Pancreas (tissue), 10 donors: ENCODE data around the gene BCL3. TPM values are rescaled to one million over a fixed set of nuclear protein-coding genes. Genes with fewer than 3 reads are reported as not detected.
A peak's percentile ranks its signal among the peaks of the same experiment; 100 is the strongest.
"Not testable (repeated sequence)": the region's sequence is repeated elsewhere in the genome, so short reads cannot be mapped to it uniquely, and the experiment has no call there.

Experiments
- ATAC-seq, 4 donors: fragments of 200-7000 bp; cut with Tn5 transposase; one replicate each; pipeline versions ENCODE4 v1.8.0 to v1.9.1; 2020; ENCODE audit warnings: mild to moderate bottlenecking in 4 of 4, moderate library complexity in 4 of 4
- DNase-seq, 6 donors: peaks; one replicate each; pipeline ENCODE4 v3.0.0-alpha.2; 2020
- FAIRE-seq: peaks from 2 replicates; lab custom pipeline; 2012; peaks lifted over from hg19 to GRCh38; lab: Jason Lieb, UNC
- H3K27ac ChIP-seq, 4 donors: fragments of 200-600 bp; sonication (generic); 1 replicate in 3 of 4; 2 replicates in 1 of 4; pipeline versions ENCODE4 v1.5.0 to v1.8.0; 2020
- H3K27me3 ChIP-seq, 4 donors: fragments of 200-600 bp; one replicate each; pipeline ENCODE4 v1.8.0; 2021
- H3K36me3 ChIP-seq, 3 donors: fragments of 200-600 bp; sonication (generic) in 1 of 3; one replicate each; pipeline versions ENCODE4 v1.5.0 to v1.8.0; 2020 to 2021
- H3K4me1 ChIP-seq, 3 donors: fragments of 200-600 bp; one replicate each; pipeline ENCODE4 v1.8.0; 2021
- H3K4me3 ChIP-seq, 4 donors: fragments of 200-600 bp; sonication (generic) in 2 of 4; one replicate each; pipeline versions ENCODE4 v1.5.0 to v1.8.0; 2020 to 2021
- H3K9me3 ChIP-seq, 4 donors: fragments of 200-600 bp; one replicate each; pipeline ENCODE4 v1.8.0; 2021
- WGBS, 2 donors: extraction: QIAGEN DNeasy Blood & Tissue Kit; methylation state at CpG; one replicate each; pipeline ENCODE4 v1.1.7; 2013; 5-methylcytosine and 5-hydroxymethylcytosine counted together
- intact Hi-C, 3 donors: fragments of 100-400 bp; cut with DNase I; formaldehyde crosslinking; loops; one replicate each; pipeline versions ENCODE4 v1.11.1 to v1.14.2; 2022
- polyA plus RNA-seq, 2 donors: library from polyadenylated mRNA; stranded (reverse); fragments of 200-250 nt; gene quantifications; one replicate each; pipeline ENCODE4 v1.2.3, GENCODE V29; 2013
- total RNA-seq, 6 donors: library from RNA; stranded (reverse); fragmentation: NEBNext Ultra II Directional in 4 of 6; extraction: Animal tissue kit (Norgen Biotek cat#: 25700) in 4 of 6; gene quantifications; one replicate each; pipeline versions ENCODE4 v1.2.1 to v1.2.4, GENCODE V29; 2021 to 2023
- TF ChIP-seq, protein P1 (sequence below), 4 donors: fragments of 200-600 bp; sonication (generic) in 3 of 4; IDR thresholded peaks; one replicate each; pipeline versions ENCODE4 v1.5.0 to v1.8.0; 2021; ENCODE audit warnings: antibody characterized with exemption in 4 of 4
- donor health status: healthy with polysubstance abuse.
- donor health status: DM: no; HTN: no; CAD: no; lungs with moderate emphysema.
- donor health status: DM: no; HTN: no; CAD: no.
- donor health status: control.
- donor health status: control.
- donor health status: Bipolar disorder and iron deficiency.
- donor health status: DM: yes; HTN: yes; CAD: no.
- donor health status: DM: no; HTN: no; CAD: no.
- donor health status: DM: no; HTN: no; CAD: no.
- donor health status: DM: yes; HTN: yes; CAD: no.

The BCL3 gene
- total and polyA plus RNA-seq, 8 donors: 13.9 to 113 (median 36.5) TPM

DNA sequence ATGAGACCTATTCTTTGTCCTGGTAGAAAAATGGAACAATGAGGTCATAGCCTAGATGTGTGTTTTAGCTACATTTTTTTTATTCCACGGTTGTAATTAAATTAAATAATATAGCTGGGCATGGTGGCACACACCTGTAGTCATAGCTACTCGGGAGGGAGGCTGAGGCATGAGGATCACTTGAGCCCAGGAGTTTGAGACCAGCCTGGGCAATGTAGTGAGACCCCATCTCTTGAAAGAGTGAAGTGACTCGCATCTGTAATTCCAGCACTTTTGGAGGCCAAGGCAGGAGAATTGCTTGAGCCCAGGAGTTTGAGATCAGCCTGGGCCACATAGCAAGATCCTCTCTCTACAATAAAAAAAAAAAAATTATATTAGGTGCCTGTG lies 17.4 kb downstream of the BCL3 start:
- 87 to 90% methylated on average over 3 of the region's 3 CpGs for WGBS, 2 donors
- DNase-seq: no peak
- Histone ChIP-seq H3K9me3 (no peaks in the 10 kb centered on the region), H3K27ac (no peak overlapping the region), H3K4me3 (no peak overlapping the region), H3K4me1 (no peaks in the 10 kb centered on the region), H3K27me3 (no peaks in the 10 kb centered on the region), H3K36me3 (no peaks in the 10 kb centered on the region)
- no peak for ATAC-seq
- intact Hi-C loops: loop anchor here in 1 of 3 donors (5.0 kb wide), 2 partner anchors 44 to 79 kb away; no protein-coding TSS in a partner anchor
- FAIRE-seq: no peak
- TF ChIP-seq, protein P1, sequence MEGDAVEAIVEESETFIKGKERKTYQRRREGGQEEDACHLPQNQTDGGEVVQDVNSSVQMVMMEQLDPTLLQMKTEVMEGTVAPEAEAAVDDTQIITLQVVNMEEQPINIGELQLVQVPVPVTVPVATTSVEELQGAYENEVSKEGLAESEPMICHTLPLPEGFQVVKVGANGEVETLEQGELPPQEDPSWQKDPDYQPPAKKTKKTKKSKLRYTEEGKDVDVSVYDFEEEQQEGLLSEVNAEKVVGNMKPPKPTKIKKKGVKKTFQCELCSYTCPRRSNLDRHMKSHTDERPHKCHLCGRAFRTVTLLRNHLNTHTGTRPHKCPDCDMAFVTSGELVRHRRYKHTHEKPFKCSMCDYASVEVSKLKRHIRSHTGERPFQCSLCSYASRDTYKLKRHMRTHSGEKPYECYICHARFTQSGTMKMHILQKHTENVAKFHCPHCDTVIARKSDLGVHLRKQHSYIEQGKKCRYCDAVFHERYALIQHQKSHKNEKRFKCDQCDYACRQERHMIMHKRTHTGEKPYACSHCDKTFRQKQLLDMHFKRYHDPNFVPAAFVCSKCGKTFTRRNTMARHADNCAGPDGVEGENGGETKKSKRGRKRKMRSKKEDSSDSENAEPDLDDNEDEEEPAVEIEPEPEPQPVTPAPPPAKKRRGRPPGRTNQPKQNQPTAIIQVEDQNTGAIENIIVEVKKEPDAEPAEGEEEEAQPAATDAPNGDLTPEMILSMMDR (IDR thresholded peaks at IDR 0.05): no peak

DNA sequence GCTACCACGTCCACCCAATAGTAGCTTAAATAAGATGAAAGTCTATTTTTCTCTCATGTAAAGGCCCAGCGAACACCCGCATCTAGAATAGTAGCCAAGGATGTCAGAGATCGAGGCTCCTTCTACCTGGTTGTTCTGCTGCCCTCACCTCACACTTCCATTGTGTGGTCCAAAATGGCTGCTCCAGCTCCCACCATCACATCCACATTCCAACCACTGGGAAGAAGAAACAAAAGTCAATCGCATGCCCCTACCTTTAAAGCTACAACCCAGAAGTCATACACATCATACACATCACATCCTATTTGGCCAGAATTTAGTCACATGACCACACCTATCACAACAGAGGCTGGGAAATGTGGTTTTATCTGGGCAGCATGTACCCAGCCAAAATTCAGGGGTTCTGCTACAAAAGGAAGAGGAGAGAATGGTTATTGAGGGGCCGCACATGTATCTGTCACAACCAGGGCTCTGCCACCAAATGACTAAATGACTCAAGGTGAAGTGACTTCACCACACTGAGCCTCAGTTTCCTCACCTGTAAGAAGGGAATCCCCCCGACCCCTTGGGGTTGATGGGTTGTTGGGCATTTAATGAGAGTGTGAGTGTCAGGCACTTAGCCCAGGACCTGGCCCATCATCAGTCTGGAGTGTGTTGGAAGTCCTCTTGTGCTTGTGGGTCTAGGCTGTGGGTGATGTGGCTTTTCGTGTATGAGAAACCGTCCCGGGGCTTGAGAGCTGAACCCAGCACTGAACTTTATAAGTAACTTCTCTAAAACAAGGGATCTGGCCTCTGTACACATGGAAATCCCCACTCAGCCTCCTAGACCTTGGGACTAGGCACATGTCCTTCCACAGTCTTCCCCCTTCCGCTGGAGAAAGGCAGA lies 19.0 kb downstream of the BCL3 start:
- no peaks in the 10 kb centered on the region for H3K36me3 ChIP-seq
- no peak overlapping the region for H3K4me3 ChIP-seq
- peak in 1 of 4 donors; percentile 12 for ATAC-seq
- TF ChIP-seq, protein P1 (IDR thresholded peaks at IDR 0.05): no peak
- 76 to 81% methylated on average over 11 of the region's 11 CpGs for WGBS, 2 donors
- intact Hi-C loops: loop anchor here in 1 of 3 donors (5.0 kb wide), 2 partner anchors 45 to 80 kb away; no protein-coding TSS in a partner anchor
- H3K4me1 ChIP-seq: no peaks in the 10 kb centered on the region
- H3K27ac ChIP-seq: no peak overlapping the region
- FAIRE-seq: no peak
- no peak for DNase-seq
- H3K9me3 ChIP-seq: no peaks in the 10 kb centered on the region
- no peaks in the 10 kb centered on the region for H3K27me3 ChIP-seq

DNA sequence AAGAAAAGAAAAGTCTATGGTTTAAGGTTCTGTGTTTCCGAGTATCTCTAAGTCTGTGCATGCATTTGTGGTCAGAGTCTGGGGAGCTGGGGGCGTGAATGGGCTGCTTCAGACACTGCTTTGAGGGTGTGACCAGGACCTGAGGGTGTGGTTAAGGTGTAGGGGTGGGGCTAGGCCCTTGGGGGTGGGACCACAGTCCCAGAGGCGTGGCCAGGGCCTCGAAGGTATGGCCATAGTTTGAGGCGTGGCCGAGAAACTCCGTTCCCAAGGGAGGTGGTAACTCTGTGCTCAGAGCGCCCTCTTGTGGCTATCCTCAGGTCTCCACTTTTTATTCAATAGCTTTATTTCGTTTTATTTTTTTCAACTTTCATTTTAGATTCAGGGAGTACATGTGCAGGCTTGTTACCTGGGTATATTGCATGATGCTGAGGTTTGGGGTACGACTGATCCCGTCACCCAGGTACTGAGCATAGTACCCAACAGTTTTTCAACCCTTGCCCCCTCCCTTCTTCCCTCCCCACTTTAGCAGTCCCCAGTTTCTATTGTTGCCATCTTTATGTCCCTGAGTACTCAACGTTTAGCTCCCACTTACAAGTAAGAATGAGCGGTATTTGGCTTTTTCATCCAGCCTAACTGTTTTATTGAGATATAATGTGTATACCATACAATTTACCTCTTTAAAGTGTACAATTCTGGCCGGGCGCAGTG lies 22.2 kb downstream of the BCL3 start:
- DNase-seq (peak; percentile 94 to 98 (median 96)), ATAC-seq (peak; percentile 99 to 100 (median 100)), FAIRE-seq (peak; percentile 51)
- intact Hi-C loops: loop anchor here in 1 of 3 donors (10.0 kb wide), 1 partner anchor 86 kb away; no protein-coding TSS in a partner anchor
- Histone ChIP-seq H3K27me3 (no peaks in the 10 kb centered on the region), H3K9me3 (no peaks in the 10 kb centered on the region), H3K4me1 (no peaks in the 10 kb centered on the region), H3K4me3 (no peak overlapping the region), H3K27ac (no peak overlapping the region), H3K36me3 (no peaks in the 10 kb centered on the region)
- WGBS, 2 donors: 15 to 16% methylated on average over 15 of the region's 15 CpGs
- TF ChIP-seq, protein P1 (IDR thresholded peaks at IDR 0.05): peak; percentile 75 to 88 (median 80)

DNA sequence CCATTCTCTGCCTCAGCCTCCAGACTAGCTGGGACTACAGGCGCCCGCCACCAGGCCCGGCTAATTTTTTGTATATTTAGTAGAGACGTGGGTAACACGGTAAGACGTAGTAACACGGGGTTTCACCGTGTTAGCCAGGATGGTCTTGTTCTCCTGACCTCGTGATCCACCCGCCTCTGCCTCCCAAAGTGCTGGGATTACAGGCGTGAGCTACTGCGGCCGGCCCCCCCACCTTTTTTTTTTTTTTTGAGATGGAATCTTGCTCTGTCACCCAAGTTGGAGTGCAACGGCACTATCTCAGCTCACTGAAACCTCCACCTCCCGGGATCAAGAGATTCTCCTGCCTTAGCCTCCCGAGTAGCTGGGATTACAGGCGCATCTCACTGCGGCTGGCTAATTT lies 23.6 kb downstream of the BCL3 start:
- H3K36me3 ChIP-seq, H3K9me3 ChIP-seq, H3K27me3 ChIP-seq, H3K27ac ChIP-seq, FAIRE-seq, H3K4me3 ChIP-seq, ATAC-seq, H3K4me1 ChIP-seq, DNase-seq: not testable (repeated sequence)
- WGBS, 2 donors: 66 to 79% methylated on average over 15 to 18 of the region's 18 CpGs
- intact Hi-C loops: loop anchor here in 1 of 3 donors (2.0 to 10.0 kb wide), 2 partner anchors 49 to 87 kb away; no protein-coding TSS in a partner anchor

DNA sequence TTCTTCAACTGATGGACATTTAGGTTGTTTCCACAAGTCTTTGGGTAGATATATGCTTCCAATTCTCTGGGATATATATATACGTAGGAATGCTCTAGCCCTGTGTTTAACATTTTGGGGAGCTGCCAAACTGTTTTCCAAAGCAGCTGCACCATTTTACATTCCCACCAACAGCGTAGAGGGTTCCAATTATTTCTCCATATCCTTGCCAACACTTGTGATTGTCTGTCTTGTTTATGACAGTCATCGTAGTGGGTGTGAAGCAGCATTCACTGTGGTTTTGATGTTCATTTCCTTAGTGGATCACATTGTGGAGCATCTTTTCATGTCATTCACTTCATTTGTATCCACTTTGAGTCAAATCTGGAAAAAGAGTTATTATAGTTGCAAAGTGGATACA lies 24.5 kb downstream of the BCL3 start:
- no peaks in the 10 kb centered on the region for H3K36me3 ChIP-seq
- TF ChIP-seq, protein P1 (IDR thresholded peaks at IDR 0.05): no peak
- DNase-seq (no peak), ATAC-seq (no peak), FAIRE-seq (no peak)
- H3K9me3 ChIP-seq: no peaks in the 10 kb centered on the region
- H3K27ac ChIP-seq: no peak overlapping the region
- no peak overlapping the region for H3K4me3 ChIP-seq
- 56 to 62% methylated on average over 3 of the region's 3 CpGs for WGBS, 2 donors
- H3K27me3 ChIP-seq: no peaks in the 10 kb centered on the region
- intact Hi-C loops: loop anchor here in 1 of 3 donors (2.0 to 10.0 kb wide), 2 partner anchors 50 to 88 kb away; no protein-coding TSS in a partner anchor
- H3K4me1 ChIP-seq: no peaks in the 10 kb centered on the region
